GM19452 (cell line): ENCODE results near the gene TMEM247.

ENCODE experiments used
- ATAC-seq: cut with Tn5 transposase; IDR thresholded peaks from one replicate; pipeline ENCODE4 v1.9.1; 2021; ENCODE audit not compliant: unreplicated experiment

TMEM247 gene

DNA sequence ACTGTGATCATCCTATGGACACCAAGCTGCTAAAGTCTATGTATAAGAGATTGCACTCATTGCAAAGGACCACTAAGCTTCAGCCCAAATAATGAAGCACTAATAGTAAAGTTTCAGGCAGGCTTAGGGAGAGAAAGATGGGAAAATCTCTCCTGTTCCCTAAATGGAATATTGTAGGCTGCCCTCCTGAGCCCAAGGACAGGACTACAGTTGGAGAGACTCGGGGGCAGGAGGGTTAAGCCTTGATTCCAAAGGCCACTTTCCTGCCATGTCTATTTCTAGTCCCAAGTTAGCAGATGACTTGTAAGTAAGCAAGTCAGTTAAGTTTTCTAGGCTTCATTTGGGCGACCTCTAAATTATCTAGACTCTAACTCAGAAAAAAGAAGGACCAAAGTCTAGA is 9.0 kb downstream of the TMEM247 start:
- ATAC-seq: no peak

DNA sequence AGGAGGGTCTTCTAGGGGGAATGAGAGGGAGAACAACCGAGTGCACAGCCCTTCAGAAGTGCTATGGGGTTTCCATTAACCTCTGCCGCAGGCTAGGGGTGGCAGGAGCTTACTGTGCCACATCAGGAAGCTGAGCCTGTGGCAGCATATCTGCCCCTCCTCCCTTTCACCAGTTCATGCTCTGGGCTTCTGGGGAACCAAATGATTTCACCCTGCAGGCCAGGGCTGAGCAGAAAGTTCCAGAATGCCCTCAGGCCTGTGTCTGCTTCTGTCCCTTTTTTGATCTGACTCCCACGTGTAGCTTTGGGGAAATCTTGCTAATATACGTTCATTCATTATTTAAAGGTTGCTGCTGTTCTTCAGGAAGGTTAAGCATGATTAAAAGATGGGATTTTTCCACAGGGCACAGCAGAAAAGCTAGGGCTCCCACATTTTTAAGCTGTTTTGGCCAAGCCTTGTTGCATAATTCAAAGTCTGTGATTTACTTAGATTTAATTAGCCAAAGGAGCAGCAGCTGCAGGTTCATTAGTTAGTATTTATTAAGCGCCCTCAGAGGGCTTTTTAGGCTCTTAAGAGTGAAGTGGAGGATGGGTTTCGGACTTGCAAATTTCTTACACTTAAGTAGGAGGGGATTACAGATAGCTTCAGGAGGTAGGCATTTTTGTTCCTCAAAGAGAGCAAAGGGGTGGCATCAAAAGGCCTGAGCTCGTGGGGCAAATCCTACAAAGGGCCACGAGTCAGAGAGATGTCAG is 10.2 kb downstream of the TMEM247 start:
- ATAC-seq: no peak

GRCh38 chr2:46490521-46491141 is 11.3 kb downstream of the TMEM247 start:
- ATAC-seq: peak; percentile 62

GRCh38 chr2:46492301-46492700 is 12.9 kb downstream of the TMEM247 start:
- no peak for ATAC-seq

DNA sequence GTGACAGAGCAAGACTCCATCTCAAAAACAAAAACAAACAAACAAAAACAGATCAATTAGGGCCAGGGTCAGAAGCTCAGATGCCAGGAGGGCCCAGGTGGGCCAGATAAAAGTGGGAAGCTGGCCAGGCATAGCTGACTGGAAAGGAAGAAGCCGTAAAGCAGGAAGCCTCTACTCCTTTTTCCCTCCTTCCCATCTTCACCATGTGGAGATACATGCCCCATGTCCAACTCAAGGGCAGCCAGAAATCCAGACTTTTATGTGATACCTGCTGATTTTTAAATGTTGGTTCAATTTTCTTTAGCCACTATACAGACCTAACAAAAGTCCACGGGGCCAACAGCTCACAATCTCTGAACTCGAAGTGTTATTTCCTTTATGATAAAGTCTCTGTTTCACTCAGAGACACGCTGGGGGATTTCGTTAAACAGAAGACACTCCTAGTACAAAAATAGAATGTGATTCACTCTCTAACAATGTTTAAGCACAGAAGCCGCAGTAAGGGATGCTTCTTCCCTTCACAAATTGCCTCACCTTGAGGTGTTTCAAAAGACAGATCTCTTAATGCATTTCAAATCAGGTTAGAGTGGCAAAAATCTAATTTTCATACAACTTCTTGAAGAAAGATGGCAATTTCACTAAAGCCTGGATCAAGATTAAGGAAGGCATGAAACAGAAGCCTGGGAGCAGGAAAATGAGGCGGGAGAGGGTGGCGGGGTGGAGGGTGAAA is 14.0 kb downstream of the TMEM247 start:
- peak; percentile 82 for ATAC-seq

DNA sequence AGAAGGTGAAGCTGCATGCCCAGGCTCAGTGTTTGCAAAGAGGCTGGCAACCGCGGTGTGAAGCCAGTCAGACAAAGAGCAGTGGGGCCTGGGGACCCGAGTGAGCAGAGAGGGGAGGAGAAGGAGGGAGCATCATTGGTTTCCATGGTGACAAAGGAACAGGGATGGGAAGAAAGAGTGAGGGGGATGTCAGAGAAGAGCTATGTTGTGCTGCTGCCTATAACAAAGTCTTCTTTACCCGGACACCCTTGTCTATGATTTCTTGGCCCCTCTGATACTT is 14.5 kb downstream of the TMEM247 start:
- peak; percentile 7 for ATAC-seq

GRCh38 chr2:46494596-46494995 is 15.2 kb downstream of the TMEM247 start:
- no peak for ATAC-seq

DNA sequence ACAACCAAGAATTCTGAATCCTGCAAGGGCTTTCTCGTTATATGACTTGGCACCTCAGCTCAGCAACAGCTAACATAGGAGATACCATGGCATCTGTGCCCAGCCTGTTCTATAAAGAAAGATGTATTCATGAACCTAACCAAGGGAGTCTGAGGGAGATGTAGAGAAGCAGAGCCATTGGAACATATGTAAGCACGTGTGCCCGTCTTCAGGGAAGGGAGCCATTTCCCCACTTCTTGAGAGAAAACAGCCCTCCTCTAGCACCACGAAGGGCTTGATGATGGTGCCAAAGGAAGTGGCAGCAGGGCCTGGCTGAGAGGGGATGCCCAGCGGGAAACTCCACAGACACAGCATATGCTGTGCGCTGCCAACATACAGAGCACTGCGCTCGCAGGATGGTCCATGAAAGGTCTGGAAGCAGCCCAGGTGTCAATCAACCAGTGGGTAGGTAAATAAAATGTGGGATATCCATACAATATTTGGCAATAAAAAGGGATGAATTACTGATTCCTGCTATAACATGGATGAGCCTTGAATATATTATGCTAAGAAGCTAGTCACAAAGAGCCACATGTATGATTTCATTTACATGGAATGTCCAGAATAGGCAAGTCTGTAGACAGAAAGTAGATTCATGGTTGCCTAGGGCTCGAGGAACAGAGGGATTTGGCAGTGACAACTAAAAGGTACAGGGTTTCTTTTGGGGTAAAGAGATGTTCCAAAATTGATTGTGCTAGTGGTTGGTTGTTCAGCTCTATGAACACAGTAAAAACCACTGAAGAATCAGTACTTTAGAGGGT is 16.1 kb downstream of the TMEM247 start:
- no peak for ATAC-seq

- ATAC-seq: no peak
Observed at GRCh38 chr2:46497766-46498165, 18.4 kb downstream of the TMEM247 start.

DNA sequence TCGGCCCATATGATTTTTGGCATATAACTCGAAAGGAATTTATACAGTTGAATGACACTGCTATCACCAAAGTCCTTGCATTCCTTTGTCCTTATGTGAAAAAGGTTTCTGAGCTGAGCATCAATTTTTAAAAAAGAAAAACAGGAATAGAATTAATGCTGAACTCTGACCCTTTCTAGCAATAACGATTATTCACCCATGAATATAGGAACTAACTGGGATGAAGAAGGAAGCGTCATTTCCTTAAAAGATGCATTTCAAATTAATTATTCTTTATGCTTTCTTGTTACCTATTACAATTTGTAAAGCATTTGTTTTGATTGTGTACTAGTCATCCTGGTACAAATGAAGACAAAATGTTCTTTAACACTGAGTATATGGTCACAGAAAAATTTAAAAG is 19.3 kb downstream of the TMEM247 start:
- ATAC-seq: no peak

GRCh38 chr2:46499392-46499785 is 20.0 kb downstream of the TMEM247 start:
- ATAC-seq: no peak

GRCh38 chr2:46500801-46501200 is 21.4 kb downstream of the TMEM247 start:
- no peak for ATAC-seq

GRCh38 chr2:46502291-46502885 is 23.0 kb downstream of the TMEM247 start:
- no peak for ATAC-seq

DNA sequence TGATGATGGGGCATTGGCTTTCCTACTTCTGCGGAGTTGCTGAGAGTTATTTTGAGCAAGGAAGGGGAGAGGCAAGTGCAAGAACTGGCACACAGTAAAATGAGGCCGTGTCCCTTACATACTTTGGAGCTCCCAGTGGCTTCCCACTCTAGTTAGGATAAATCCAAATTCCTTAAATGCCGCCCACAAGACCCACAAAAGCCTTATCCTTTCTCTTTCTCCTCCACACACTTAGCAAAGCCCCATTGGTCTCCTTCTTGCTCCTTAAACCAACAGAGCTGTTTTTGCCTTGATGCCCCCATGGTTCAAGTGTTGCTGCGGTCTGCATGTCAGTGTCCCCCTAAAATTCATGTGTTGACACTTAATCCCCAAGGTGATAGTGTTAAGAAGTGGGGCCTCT is 24.3 kb downstream of the TMEM247 start:
- ATAC-seq: no peak

- ATAC-seq: no peak
Observed at GRCh38 chr2:46504221-46504620, 24.9 kb downstream of the TMEM247 start.

DNA sequence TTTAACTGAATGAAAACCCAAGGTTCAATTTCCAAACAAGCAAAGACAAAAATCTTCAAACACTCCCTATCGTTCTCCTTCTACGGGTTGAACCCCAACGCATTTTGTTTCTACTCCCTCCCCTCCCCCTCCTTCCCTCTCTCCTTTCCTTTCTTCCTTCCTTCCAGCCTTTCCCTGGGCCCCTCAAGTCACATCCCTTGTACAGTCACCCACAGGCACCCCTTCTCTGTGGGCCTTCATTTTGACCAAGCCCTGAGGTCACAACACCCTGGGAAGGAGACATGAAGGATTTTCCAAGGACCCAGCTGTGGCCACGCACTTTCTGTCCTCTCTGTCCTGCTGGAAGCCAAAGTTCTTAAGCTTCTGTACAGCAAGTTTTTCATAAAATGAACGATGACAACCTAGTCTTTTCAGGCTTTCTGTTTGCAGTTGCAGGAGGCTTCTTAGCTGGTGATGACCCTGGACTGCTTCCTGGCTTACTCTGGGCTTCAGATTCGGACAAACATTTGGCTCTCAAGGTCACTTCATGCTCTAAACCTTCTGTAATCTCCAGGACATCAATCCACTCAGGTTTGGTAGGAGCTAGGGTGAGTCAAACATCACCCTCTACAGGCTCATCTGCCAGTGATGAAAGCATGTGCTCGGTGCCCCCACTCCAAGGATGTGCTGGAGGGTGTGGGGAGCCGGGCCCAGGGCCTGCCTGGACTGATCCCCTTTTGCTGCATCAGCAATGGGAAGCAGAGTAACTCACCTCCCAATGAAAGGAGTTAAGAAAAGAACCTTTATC is 25.5 kb downstream of the TMEM247 start:
- no peak for ATAC-seq

DNA sequence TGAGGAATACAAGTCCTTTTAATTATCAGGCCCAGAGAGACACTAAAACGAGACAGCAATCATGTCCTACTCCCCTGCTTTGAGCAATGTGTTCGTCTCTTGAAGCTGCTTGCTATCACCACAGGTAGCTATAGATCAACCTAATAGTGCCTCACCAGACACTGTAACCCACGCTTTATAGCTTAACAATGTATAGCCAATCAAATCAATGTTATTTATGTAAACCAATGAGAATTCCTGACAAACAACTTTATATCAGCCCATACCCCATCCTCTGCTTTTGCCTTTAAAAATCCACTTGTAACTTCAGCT is 26.1 kb downstream of the TMEM247 start:
- ATAC-seq: no peak

DNA sequence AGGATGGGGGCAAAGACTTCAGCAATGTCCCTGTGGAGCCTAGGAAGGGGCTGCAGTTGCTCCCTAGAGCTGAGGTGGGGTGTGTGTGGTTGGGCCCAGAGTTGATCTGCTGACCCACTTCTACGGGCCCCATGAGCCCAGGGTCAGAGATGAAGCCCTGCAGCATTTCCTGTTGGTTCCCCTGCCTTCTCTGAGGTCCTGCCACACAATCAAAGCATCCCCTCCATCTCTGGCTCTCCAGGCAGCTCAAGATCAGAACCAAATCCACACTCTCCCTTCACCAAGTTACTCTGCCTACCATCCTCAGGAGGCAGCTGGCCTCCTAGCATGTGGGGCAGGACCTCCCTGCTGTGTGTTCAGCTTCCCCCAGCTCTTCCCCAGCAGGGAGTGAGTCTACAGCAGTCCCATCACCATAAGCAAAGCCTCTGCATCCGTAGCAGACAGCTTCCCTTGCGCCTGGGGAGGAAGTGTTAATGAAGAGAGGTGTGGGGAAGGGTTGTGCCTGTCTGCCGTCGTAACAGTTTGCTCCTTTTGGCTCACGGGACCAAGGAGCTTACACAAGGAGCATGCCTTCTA is 26.9 kb downstream of the TMEM247 start:
- no peak for ATAC-seq

DNA sequence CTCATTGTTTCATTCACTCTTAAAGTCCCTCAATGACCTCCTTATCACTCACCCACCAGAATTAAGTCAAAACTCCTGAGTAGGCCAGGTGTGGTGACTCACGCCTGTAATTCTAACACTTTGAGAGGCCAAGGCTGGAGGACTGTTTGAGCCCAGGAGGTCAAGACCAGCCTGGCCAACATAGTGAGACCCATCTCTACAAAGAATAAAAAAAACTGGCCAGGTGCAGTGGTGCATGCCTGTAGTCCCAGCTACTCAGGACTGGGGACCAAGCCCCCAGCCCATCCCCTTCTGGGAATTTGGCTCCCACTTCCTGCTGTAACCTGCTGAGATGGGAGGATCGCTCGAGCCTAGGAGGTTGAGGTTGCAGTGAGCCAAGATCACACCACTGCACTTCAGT is 28.9 kb downstream of the TMEM247 start:
- ATAC-seq: no peak

- ATAC-seq: no peak
Observed at GRCh38 chr2:46508759-46509158, 29.4 kb downstream of the TMEM247 start.
